HL-60 (cell line): Measurements from ENCODE around the gene KYNU.

Experiments
- GABPA ChIP-seq: IDR thresholded peaks from 2 replicates; pipeline ENCODE4 v1.6.1; 2012; ENCODE audit warnings: low read depth
- POLR2AphosphoS5 ChIP-seq: IDR thresholded peaks from 2 replicates; pipeline ENCODE4 v1.6.1; 2012; ENCODE audit warnings: low read depth
- SPI1 ChIP-seq: IDR thresholded peaks from 2 replicates; pipeline ENCODE4 v1.6.1; 2012; ENCODE audit warnings: low read depth, mild to moderate bottlenecking, borderline replicate concordance
- TF ChIP-seq, protein P1 (sequence below): IDR thresholded peaks from one replicate; pipeline ENCODE4 v1.5.1; 2011; ENCODE audit warnings: low read length, control low read depth, inconsistent platforms; ENCODE audit not compliant: insufficient read depth
- TF ChIP-seq, protein P2 (sequence below): IDR thresholded peaks from 2 replicates; pipeline ENCODE4 v1.6.1; 2012; ENCODE audit warnings: low read depth; ENCODE audit not compliant: insufficient replicate concordance

DNA sequence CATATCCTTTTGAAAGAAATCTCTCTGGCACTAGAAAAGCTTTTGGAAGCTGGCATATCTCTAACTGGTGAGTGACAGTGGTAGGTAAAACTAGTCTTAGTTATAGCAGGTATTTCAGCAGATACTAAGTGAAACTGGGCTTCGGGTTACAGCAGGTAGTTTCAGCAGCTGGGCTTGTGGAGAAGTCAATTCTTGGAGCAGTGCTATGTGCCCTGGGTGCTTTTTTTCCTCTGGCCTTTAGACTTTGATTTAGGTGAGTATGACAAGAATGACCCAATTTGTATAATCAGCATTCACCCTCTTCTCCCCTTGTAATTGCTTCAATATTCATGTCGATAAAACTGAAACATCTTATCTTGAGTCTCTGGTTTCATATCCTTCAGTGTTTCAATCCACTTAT is 123.1 kb downstream of the KYNU start:
- TF ChIP-seq, protein P1, sequence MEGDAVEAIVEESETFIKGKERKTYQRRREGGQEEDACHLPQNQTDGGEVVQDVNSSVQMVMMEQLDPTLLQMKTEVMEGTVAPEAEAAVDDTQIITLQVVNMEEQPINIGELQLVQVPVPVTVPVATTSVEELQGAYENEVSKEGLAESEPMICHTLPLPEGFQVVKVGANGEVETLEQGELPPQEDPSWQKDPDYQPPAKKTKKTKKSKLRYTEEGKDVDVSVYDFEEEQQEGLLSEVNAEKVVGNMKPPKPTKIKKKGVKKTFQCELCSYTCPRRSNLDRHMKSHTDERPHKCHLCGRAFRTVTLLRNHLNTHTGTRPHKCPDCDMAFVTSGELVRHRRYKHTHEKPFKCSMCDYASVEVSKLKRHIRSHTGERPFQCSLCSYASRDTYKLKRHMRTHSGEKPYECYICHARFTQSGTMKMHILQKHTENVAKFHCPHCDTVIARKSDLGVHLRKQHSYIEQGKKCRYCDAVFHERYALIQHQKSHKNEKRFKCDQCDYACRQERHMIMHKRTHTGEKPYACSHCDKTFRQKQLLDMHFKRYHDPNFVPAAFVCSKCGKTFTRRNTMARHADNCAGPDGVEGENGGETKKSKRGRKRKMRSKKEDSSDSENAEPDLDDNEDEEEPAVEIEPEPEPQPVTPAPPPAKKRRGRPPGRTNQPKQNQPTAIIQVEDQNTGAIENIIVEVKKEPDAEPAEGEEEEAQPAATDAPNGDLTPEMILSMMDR, result no peak
- no peak for TF ChIP-seq POLR2AphosphoS5
- no peak for TF ChIP-seq GABPA
- TF ChIP-seq, protein P2, sequence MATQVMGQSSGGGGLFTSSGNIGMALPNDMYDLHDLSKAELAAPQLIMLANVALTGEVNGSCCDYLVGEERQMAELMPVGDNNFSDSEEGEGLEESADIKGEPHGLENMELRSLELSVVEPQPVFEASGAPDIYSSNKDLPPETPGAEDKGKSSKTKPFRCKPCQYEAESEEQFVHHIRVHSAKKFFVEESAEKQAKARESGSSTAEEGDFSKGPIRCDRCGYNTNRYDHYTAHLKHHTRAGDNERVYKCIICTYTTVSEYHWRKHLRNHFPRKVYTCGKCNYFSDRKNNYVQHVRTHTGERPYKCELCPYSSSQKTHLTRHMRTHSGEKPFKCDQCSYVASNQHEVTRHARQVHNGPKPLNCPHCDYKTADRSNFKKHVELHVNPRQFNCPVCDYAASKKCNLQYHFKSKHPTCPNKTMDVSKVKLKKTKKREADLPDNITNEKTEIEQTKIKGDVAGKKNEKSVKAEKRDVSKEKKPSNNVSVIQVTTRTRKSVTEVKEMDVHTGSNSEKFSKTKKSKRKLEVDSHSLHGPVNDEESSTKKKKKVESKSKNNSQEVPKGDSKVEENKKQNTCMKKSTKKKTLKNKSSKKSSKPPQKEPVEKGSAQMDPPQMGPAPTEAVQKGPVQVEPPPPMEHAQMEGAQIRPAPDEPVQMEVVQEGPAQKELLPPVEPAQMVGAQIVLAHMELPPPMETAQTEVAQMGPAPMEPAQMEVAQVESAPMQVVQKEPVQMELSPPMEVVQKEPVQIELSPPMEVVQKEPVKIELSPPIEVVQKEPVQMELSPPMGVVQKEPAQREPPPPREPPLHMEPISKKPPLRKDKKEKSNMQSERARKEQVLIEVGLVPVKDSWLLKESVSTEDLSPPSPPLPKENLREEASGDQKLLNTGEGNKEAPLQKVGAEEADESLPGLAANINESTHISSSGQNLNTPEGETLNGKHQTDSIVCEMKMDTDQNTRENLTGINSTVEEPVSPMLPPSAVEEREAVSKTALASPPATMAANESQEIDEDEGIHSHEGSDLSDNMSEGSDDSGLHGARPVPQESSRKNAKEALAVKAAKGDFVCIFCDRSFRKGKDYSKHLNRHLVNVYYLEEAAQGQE, result no peak
- no peak for TF ChIP-seq SPI1
